OCI-LY7 (cell line): ENCODE results near the gene TSPAN11.

Source experiments
- EZH2phosphoT487 ChIP-seq: fragments of 200-600 bp; sonication (generic); IDR thresholded peaks from 2 replicates; pipeline ENCODE4 v1.6.1; 2018; ENCODE audit warnings: low read depth, borderline replicate concordance, mild to moderate bottlenecking, mixed run types, antibody characterized with exemption, low read length, moderate library complexity, mixed read lengths
- TF ChIP-seq, protein P1 (sequence below): fragments of 200-600 bp; sonication (generic); conservative IDR thresholded peaks from 2 replicates; pipeline ENCODE4 v1.5.1; 2014; ENCODE audit warnings: mild to moderate bottlenecking, antibody characterized with exemption, low read length, moderate library complexity, mixed read lengths

- TF ChIP-seq, protein P1, sequence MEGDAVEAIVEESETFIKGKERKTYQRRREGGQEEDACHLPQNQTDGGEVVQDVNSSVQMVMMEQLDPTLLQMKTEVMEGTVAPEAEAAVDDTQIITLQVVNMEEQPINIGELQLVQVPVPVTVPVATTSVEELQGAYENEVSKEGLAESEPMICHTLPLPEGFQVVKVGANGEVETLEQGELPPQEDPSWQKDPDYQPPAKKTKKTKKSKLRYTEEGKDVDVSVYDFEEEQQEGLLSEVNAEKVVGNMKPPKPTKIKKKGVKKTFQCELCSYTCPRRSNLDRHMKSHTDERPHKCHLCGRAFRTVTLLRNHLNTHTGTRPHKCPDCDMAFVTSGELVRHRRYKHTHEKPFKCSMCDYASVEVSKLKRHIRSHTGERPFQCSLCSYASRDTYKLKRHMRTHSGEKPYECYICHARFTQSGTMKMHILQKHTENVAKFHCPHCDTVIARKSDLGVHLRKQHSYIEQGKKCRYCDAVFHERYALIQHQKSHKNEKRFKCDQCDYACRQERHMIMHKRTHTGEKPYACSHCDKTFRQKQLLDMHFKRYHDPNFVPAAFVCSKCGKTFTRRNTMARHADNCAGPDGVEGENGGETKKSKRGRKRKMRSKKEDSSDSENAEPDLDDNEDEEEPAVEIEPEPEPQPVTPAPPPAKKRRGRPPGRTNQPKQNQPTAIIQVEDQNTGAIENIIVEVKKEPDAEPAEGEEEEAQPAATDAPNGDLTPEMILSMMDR: no peak
- TF ChIP-seq EZH2phosphoT487: no peak
Measured at GRCh38 chr12:30908076-30908721, 18.3 kb upstream of the TSPAN11 start.
